ENCODE measurements around the gene NLRP1. TPM values are rescaled to one million over a fixed set of nuclear protein-coding genes. Genes with fewer than 3 reads are reported as not detected.
A peak's percentile ranks its signal among the peaks of the same experiment; 100 is the strongest.

NLRP1 gene
- total and polyA plus RNA-seq, 9 of the 15 experiments (the other 6 are each of a cell fraction or from before 2014, with no cell fraction given), result 4.0 to 69.4 (median 27.7) TPM

DNA sequence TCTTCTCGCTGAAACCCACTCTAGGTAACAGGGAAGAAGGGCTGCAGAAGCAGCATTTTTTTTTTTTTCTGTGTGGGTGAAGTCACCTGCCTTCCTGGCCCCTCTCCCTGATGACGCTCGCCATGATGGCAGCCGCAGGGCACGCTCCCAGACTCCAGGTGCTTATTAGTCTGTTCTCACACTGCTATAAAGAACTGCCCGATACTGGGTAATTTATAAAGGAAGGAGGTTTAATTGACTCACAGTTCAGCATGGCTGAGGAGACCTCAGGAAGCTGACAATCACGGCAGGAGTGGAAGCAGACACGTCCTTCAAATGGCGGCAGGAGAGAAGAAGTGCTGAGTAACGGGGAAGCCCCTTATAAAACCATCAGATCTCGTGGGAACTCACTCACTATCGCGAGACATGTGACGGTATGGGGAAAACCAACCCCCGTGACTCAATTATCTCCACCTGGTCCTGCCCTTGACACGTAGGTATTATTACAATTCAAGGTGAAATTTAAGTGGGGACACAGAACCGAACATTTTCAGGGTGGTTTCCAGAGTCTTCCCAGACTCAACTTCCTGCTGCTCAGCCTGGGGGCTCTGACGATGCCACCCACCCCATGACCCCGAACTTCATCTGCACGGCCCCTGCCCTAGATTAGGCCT, 34.9 kb upstream of the NLRP1 start (continued):
- TF ChIP-seq RBM22 (IDR thresholded peaks at IDR 0.05; ENCODE audit: low read depth, low read length, poor library complexity, severe bottlenecking) (no peak), HNRNPUL1 (IDR thresholded peaks at IDR 0.05; ENCODE audit: low read length) (no peak), TRIM25 (IDR thresholded peaks at IDR 0.05; ENCODE audit: borderline replicate concordance) (no peak), ZFP30 (CRISPR knock-in tag; IDR thresholded peaks at IDR 0.05; ENCODE audit: borderline replicate concordance) (no peak), ZNF444 (CRISPR knock-in tag; IDR thresholded peaks at IDR 0.05) (no peak), ZNF639 (CRISPR knock-in tag; conservative IDR thresholded peaks at IDR 0.05 in 1 of 2, IDR thresholded peaks at IDR 0.05 in 1 of 2) (no peak), HNRNPL (IDR thresholded peaks at IDR 0.05; ENCODE audit: low read depth, low read length) (no peak), ZNF12 (CRISPR knock-in tag; IDR thresholded peaks at IDR 0.05) (no peak), FOXP4 (CRISPR knock-in tag; IDR thresholded peaks at IDR 0.05; ENCODE audit: borderline replicate concordance) (no peak), ZNF644 (tag; IDR thresholded peaks at IDR 0.05; ENCODE audit: low read depth) (no peak), STAG1 (CRISPR knock-in tag; IDR thresholded peaks at IDR 0.05; ENCODE audit: borderline replicate concordance) (no peak), ZNF507 (tag; conservative IDR thresholded peaks at IDR 0.05) (no peak), SMAD2 (IDR thresholded peaks at IDR 0.05; ENCODE audit: low read depth, low read length) (no peak), TCF3 (CRISPR knock-in tag; IDR thresholded peaks at IDR 0.05) (no peak), ZZZ3 (IDR thresholded peaks at IDR 0.05) (no peak), PTTG1 (tag; IDR thresholded peaks at IDR 0.05; ENCODE audit: low read depth) (no peak), HDAC1 (IDR thresholded peaks at IDR 0.05) (0 out of 4 replicates have a peak, but pooled peaks of 1 of the 2 experiments have one; percentile 36), MAFG (tag; conservative IDR thresholded peaks at IDR 0.05) (peak; percentile 88), CAMTA2 (CRISPR knock-in tag; conservative IDR thresholded peaks at IDR 0.05) (no peak), ZNF282 (CRISPR knock-in tag; IDR thresholded peaks at IDR 0.05) (no peak), CC2D1A (IDR thresholded peaks at IDR 0.05) (no peak), ZNF316 (IDR thresholded peaks at IDR 0.05) (peak; percentile 92), ZSCAN32 (CRISPR knock-in tag; IDR thresholded peaks at IDR 0.05) (no peak)
- TF ChIP-seq, protein P1, sequence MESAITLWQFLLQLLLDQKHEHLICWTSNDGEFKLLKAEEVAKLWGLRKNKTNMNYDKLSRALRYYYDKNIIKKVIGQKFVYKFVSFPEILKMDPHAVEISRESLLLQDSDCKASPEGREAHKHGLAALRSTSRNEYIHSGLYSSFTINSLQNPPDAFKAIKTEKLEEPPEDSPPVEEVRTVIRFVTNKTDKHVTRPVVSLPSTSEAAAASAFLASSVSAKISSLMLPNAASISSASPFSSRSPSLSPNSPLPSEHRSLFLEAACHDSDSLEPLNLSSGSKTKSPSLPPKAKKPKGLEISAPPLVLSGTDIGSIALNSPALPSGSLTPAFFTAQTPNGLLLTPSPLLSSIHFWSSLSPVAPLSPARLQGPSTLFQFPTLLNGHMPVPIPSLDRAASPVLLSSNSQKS (CRISPR knock-in tag; IDR thresholded peaks at IDR 0.05), result no peak

All from K562 (cell line).